ENCODE data around the gene FBN1. TPM values are rescaled to one million over a fixed set of nuclear protein-coding genes. Genes with fewer than 3 reads are reported as not detected.

The FBN1 gene
- polyA plus RNA-seq, 10 donors: 213 to 405 (median 259) TPM

DNA sequence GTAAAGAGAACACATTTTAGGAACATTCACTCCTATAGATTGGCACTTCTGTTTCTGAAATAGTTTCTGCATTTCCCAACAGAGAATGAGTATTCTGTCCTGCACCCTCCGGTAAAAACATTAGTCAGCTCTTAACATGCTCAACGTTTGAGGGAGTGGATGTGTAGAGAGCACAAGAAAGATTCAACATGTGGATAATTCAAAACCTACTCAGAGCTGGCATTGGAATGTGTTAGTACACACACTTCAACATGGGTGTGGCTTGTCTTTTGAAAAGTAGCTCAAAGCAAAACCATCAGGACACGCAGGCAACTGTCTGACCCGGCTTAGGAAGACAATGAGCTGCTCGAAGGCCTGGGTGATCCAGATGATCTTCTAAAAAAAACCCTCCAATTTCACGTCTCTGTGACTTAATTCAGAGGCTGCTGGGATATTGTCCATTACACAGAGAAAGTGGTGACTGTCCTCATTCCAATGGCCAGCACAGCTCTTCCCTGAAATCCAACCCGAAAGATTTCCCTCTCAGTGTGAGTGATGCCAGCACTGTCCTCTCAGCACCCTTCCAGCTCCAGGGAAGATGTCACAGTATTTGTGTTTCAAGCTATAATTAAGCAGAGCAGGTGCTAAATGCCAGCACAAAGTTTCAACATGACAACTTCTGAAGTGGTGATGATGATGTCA, 18.1 kb downstream of the FBN1 start:
- no peak for DNase-seq

DNA sequence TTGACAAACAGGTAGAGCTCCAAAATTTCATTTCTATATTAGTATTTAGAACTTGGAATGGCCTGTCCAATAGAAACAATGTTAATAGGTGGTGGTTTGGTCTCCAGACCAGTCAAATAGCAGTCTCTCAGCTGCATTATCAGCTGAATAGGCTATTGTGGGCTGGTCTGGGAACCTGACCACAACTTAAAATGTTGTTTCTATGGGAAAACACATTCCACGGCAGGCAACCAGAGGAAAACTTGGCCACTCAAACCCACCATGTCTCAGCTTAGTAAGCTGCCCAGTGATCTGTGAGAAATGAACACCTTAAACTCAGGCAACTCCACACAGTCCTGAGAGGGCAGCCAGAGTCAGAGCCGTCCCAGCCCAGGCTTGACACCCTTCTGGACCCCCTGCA, 20.4 kb downstream of the FBN1 start:
- DNase-seq: no peak

DNA sequence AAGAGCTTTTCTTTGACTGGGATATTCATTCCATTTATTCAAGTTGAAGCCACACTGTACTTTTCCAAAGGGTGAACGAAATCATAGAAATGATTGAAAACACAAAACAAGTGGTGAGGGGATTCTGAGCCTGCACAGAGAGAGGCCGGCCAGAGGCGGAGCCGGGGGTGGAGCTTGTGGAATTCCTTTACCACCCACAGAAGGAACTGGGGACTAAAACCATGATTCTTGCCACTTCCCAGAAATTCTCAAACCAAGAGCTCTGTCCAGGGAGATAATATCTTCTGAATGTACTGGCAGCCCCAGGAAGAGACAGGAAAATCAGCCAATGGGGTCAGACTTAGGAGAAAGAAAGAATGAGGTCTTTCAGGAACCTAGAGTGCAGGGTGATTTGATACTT, 20.8 kb downstream of the FBN1 start:
- no peak for DNase-seq

DNA sequence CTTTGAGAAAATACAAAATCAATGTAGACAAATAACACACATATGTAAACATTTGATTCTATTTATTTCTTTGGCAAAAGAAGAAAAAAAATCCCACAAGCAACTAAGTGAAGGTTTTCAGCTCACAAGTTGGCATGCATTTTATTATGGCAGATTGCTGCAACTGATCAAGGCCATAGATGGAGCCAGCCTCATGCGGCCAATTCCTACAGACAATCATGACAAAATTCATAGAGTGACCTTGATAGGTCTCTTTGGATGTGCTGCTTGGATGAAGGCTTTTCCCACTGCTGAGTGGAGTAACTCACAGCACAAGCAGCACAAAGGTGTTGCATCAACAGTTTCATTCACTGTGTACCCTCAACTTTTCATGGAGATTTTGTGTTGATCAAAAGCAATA, 22.1 kb downstream of the FBN1 start:
- DNase-seq: no peak

DNA sequence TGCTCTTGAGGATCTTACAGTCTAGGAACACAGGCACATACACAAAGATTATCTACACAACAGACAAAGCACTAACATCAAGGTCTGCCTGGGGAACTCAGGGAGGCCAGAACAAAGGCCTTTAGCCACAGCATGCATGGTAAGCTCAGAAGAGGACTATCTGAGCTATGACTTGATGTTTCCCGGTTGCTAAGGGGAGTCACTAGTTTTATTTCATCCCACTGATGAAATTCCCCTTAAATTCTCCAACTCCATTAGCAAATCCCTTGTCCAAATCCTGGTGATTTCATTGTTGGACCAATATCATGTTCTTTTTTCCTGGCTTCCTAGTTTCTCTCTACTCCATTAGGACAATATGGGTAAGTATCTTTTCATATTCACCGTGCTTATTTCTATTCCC, 23.3 kb downstream of the FBN1 start:
- peak in 2 of 3 donors; percentile 37 to 64 for DNase-seq

DNA sequence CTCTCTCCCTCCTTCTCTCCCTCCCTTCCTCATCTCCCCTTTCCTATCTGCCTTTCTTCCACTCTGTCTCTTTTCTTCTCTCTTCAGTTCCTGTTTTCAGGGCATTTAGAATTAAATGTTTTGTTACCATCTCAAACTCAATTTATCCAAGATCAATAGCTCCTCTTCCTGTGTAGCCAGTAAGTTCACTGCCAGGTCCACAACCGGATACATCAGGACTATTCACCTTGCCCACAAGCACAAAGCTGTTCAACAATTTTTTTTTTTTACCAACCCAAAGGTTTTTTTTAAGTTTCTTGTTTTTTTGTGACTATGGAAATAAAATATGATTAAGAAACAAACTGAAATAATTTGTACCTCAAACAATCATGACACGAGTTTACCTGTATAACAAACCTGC, 26.1 kb downstream of the FBN1 start:
- DNase-seq: no peak

DNA sequence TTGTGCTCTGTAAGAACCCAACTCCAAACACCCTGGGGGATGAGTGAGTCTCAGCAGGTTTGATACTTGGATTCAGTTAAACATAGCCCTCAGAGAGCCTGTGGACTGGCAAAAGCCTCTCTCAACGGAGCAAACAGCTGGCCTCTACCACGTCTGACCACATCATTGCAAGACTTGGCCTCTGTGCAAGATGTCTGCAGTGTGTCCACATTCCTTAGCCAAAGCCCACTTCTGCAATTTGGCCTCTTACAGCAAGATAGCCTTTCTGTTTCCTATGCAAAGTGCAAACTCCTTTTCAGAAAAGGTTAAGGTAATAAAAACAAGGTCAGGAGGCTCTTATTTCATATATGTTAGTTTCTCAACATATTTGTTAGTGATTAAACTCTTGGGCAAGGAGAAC, 27.9 kb downstream of the FBN1 start:
- peak in 2 of 3 donors; percentile 27 to 61 for DNase-seq

DNA sequence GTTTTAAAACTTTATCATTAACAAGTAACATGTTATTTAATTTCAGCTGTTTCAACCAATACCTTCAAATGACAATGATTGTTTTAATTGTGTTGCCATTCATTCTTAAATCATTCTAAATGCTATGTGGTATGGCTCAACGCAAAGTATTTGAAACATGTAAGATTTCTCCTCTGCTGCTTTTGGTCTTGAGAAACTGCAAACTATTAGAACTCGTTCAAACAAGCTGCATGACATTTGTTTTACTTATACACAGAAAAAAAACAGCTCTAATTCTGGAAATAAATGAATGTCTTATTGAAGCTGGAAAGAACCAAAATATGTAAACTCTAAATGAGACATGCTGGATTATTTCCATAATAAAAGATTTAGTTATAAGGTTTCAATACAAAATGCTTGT, 29.3 kb downstream of the FBN1 start:
- no peak for DNase-seq

DNA sequence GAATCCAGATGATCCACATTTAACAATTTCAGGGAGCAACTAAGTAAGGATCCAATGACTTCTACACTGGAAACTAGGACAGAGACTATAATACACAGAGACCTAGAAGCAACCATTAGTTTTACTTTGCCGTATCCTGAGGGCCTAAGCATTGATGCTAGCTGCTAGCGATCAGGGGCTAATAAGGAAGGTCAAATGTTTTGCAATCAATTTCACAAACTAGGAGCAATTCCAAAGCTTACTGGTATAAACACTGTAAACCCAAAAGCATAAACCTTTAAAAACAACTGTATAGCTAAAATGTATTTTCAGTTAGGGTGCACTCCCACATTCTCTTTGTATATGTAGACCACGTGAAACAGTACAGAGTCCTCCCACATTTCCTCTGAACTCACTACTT, 31.5 kb downstream of the FBN1 start:
- DNase-seq: no peak

DNA sequence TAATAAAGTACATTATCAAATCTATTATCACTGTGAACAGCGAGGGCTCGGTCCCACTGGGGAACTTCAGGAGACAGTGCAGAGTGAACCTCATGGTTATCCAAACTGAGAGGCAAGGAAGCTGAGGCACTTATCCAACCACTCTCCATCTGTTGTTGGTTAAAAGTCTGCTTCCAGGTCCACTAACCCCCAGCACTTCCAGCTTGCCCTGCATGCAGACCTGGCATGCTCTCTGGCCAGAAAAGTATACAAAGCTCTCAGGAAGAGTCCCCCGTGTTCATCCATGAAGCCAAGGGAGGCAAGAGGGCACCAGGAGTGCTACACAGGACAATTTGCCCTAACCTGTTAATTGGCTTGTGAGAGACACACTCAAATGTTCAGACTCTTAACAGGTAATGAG, 36.0 kb downstream of the FBN1 start:
- no peak for DNase-seq

DNA sequence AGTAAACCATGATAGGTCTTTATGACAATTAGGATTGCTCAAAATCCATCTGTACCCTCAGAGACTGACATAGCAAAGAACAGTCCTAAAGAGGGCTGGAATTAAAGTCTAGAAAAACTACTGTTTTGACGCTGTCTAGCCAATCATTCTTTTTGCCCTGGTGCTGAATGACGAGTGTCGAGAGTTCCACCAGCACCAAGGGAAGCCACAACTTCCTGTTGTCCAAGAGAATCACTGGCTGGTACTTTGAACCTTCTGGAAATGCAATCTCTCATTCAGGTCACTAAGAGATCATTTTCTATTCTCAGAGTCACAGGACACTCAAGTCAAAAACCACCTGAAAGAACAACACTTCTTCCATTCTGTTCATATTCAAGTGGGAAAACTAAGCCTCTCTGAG, 37.7 kb downstream of the FBN1 start:
- DNase-seq: no peak

DNA sequence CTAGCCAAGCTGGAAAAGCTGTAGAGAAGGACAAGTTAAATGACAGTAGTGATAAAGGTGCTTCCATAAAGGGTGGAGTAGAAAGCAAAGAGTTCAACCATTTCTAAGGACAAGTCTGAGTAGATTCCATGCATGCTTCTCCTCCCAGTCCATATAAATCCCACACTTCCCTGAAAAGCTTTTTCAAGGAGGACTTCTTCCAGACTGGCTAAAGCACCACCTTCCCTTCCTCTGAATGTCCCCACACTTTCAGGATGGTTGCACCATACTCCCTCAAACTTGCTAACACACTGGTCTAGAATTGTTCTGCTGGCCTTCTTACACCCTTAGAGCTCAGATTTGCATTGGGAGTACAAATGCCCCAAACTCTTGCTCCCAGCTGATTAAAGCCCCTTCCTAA, 40.9 kb downstream of the FBN1 start:
- no peak for DNase-seq

DNA sequence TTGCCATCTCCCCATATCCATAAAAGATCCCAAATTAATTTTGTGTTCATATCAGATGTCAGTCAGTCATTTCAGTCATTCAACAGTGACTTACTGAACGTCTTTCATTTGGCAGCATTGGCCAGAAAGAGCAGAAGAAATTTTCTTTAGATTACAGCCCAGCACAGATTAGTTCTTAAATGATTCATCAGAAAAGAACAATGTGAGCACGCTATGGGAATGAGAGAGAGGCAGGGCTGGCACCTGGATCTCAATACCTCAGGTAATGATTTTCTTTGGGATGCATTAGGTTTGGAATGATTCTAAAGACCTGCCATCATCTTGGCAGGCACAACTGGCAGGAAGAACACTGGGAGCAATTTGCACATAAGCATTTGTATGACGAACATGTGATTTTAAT, 41.6 kb downstream of the FBN1 start:
- DNase-seq: no peak

DNA sequence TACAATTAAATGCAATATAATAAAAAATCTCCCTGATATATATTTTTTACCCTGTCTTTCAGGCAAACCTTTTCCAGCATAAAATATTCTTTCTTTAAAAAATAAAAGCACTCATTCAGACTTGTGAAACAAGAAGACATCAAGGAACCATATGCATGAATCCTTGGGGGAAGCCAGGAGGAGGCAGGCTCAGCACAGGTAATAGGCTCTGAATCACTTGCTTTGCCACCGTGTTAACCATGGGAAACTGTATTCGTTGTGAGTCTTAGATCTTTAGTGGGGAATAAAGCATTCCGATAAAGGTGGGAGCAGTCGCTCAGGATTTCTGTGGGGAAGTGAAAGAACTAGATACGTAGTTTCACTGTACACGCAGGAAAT, 42.4 kb downstream of the FBN1 start:
- DNase-seq: no peak

DNA sequence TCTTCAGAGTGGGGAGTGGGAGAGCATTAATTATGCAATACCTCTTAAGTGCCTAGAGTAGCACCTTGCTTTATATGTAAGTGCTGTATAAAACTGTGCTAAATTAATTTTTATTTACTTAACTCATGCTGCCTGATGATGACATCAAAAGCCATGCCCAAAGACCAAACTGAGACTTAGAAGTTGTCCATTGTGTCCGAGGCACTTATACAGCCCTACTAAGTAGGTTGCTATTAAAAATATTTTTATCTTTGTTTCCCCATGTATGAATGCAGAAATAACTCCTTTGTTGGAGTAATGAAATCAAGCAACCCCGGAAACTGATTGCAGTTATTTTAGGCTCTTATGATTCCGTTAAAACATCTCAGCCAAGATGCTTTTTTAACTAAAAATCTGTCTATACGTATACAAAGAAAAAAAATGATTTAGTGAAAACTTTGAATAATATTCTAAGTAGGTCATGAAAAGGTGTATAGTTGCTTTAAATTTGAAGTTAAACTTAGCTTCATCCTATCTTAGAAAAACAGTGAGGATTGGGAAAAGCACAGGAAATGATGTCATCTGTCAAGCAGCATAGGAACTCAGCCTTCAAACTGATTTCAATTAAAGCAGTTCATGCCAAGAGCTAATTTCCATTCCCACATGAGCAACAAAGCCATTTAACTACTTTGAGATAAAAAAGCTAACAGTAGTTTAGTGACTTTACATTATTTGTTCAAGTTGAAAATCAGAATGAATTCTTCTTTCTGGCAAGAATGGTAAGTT, 43.0 kb downstream of the FBN1 start:
- DNase-seq: peak; percentile 54 to 76 (median 76)

DNA sequence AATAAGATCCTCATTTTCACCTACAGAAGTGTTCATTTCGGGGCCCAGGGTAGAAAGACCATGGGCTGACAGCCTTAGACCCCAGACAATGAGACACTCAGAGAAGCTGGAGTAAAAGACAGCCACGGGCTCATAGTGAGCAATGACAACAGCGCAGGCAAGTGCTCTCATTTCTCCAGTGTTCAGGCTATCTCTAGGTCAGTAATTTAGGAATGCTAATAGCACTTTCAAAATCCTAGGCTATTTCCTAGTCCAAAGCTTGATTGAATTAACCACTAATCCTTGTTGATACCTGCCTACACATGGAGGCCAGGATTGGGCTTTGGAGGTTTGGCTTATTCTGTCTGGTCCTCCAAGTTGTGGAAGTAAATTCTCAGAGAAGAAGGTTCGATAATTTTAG, 44.4 kb downstream of the FBN1 start:
- DNase-seq: no peak

DNA sequence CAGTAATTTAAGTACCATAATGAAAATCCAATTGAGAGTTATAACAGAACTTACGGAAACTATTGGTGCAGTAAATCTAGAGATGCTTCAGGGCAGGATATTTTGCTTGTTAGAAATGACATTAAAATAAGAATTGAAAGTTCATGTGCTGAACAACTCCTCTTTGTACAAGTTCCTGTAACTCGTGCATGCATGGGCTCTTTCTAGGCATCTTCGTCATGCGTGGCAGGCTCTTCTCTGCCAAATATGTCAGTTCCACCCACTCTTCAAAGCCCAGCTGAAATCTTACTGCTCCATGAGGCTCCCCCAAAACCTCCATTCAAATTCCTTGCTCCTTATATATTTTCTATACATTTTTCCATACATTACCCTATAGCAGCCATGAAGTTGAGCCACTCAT, 48.7 kb downstream of the FBN1 start:
- no peak for DNase-seq

DNA sequence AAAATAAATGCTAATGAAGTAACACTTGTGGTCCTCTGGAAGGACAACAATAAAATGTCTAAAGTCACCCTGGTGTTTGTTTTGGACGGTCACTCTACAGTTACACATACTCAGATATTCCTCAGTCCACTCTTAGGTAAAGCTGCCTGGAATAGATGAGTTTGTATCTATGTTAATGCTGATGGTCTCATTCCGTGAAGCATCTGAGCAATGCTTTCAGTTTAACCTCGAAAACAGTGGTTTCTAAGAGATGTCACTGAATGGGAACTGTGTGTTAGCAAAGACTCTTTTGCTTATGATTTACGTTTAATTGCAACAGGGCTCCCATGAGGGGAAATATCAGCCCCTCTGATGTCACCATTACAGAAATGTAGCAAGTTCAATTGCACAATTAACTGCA, 49.1 kb downstream of the FBN1 start:
- DNase-seq: no peak

DNA sequence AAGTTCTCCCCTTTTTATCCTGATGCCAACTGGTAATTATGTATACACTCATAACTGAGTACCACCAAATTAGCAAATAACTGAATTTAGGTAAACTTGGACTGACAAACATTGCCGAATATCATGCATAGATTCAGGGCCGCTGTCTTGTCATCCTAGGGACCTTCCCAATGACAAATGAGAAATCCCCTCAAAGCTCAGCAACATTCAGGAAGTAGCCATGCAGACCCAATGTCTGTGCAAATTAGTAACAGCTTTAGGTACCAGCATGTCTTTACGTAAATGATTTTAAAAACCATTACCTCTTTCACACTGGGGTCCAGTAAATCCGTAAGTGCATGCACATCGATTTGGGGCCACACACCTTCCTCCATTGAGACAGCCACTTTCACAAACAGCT, 49.5 kb downstream of the FBN1 start:
- no peak for DNase-seq

DNA sequence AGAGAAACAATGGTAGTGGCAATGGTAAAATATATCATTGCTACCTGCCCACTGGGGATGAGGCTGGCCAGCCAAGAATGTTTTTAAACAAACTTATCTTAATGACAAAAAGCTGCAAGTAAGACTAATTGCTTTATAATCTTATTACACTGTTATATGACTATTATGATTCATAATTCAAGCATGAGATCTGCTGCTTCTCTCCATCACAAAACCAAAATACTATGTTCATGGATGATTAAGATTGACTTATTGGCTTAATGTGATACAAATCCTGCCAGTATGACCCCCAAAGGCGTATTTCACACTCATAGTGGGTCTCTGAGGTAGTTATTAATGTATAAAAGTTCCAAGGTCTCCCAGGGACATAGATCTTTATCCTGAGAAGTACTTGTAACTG, 52.6 kb downstream of the FBN1 start:
- DNase-seq: no peak

DNA sequence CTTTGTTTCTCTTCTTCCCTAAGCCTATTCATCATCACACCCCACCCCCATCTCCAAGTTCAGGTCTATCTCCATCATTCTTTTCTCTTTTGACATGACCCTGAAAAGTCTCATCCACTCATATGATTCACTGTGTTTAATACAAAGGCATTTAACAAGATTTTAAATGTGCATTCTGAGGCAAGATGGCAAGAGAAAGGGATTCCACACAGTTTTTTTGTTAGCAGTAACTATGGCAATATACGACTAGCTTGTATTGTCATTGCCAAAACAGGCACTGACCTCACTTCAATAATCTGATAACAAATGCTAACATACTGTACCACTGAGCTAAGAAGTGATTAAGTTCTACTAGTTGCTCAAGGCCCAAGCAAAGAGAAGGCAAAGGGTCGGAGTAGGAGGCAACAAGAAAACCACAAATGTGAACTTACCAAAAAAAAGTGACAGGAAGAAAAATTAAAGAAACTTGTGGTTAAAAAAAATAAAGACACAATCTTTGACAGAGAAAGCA, 53.2 kb downstream of the FBN1 start:
- peak in 1 of 3 donors; percentile 92 for DNase-seq

DNA sequence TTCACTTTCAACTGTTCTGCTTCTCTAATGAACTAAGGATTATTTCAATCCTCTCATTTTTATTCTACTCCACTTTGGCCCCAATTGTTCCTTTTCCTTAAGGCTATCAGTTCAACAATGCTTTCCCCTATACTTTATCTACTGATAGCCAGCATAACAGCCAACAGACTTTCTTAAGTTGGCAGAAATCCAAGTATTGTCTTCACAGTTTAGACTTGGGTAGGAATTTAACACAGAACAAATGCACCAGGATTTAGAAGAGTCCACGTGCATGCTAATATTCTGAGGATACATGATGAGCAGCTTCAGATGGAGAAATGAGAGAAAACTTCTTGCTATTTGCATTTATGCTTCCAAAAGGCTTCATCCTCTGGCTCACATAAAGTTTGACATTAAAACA, 54.8 kb downstream of the FBN1 start:
- DNase-seq: peak in 1 of 3 donors; percentile 54

DNA sequence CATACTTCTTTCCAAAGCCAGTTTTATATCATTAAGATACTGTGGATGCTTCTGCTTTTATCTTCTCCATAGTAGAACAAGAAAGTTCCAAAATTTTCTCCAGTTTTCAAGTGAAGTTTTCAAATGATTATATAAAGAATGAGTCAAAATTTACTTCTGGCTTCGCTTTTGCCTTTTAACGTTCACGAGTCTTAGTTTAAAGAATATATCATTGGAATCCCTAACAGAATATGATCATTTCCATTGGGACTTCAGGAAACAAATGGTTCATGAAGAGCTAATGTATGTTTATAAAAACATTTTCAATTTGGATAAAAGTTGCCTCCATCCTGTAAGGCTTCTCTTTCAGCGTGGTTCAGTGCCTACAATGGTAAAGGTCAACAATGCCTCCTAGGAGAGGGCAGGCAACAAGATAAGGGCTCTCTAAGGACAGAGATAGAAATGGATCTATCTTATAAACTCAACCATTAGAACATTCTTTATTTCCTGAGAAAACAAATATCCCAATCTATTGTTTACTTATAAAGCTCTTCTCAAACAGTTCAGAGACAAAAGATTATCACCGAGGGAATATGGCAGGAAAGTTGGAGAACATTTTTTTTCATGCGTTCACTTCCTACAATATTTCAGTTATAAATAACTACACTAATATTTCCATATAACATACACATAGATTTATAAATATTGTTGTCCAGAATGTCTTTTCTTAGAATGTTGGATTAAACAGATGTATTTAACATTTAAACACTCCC, 60.5 kb downstream of the FBN1 start:
- no peak for DNase-seq
